ENCODE measurements around the gene DLK1.

Gene DLK1

GRCh38 chr14:100680439-100681051 lies 46.1 kb upstream of the DLK1 start:
- DNase-seq = peak in 1 of 3 donors; percentile 48
- peak overlapping the region in 1 of 2 experiments; percentile 61 for H3K27ac ChIP-seq (ENCODE audit: insufficient read depth in 1 of 2, low read depth in 1 of 2, low read length in 2 of 2, poor library complexity in 1 of 2, severe bottlenecking in 2 of 2)

GRCh38 chr14:100681111-100681510 lies 45.6 kb upstream of the DLK1 start:
- H3K27ac ChIP-seq (ENCODE audit: insufficient read depth in 1 of 2, low read depth in 1 of 2, low read length in 2 of 2, poor library complexity in 1 of 2, severe bottlenecking in 2 of 2) = no peak overlapping the region
- POLR2A ChIA-PET = no interaction called here
- CTCF ChIA-PET = interaction anchor here (1.1 kb wide), 1 partner anchor 12 kb away, joined by 3 read pairs; no protein-coding TSS in a partner anchor

More at GRCh38 chr14:100680439-100681051, 46.1 kb upstream of the DLK1 start:
- CTCF ChIA-PET = interaction anchor here (0.5 to 1.1 kb wide), 2 partner anchors 13 to 643 kb away, joined by 3 read pairs; no protein-coding TSS in a partner anchor
- Histone ChIP-seq H3K27me3 (replicated peaks in 2 of 5; ENCODE audit: control insufficient read depth in 4 of 5, insufficient read depth in 5 of 5, low read length in 4 of 5) (no peaks in the 10 kb centered on the region), H3K4me3 (ENCODE audit: control insufficient read depth in 1 of 7, extremely low read depth in 1 of 7, insufficient read depth in 4 of 7, low read depth in 2 of 7, low read length in 6 of 7) (peak overlapping the region in 2 of 7 experiments; percentile 25 to 38), H3K9me3 (ENCODE audit: control extremely low read depth in 1 of 5, control insufficient read depth in 4 of 5, insufficient read depth in 2 of 5, low read depth in 1 of 5, low read length in 4 of 5) (no peaks in the 10 kb centered on the region), H3K4me1 (ENCODE audit: control extremely low read depth in 1 of 4, control insufficient read depth in 4 of 4, insufficient read depth in 4 of 4, low read length in 3 of 4) (peaks cover 7 to 70% (median 56%) of the 10 kb centered on the region in 4 experiments), H3K36me3 (ENCODE audit: control insufficient read depth in 4 of 4, insufficient read depth in 4 of 4, low read length in 3 of 4) (no peaks in the 10 kb centered on the region)
- POLR2A ChIA-PET = no interaction called here
- 29% methylated on average over 23 of the region's 23 CpGs for WGBS (ENCODE audit: insufficient coverage)

DNA sequence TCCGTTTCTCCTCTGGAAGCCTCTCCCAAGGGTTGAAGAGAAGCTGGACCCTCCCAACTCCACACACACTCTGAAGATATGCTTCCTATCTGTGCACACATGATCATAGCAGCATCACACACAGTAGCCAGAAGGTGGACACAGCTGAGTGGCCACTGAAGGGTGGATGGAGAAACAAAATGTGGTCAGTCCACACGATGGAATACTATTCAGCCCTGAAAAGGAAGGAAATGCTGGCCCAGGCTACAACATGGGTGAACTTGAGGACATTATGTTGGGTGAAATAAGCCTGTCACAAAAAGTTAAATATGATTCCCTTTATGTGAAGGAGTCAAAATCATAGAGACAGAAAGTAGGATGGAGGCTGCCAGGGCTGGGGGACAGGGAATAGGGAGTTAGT lies 43.9 kb upstream of the DLK1 start:
- CTCF ChIA-PET = interaction anchor here (1.1 to 1.5 kb wide), 2 partner anchors 9 to 11 kb away, joined by 3 to 5 read pairs; no protein-coding TSS in a partner anchor
- POLR2A ChIA-PET = no interaction called here
- H3K4me1 ChIP-seq (ENCODE audit: control extremely low read depth in 1 of 4, control insufficient read depth in 4 of 4, insufficient read depth in 4 of 4, low read length in 3 of 4) = peaks cover 7 to 48% (median 37%) of the 10 kb centered on the region in 4 experiments
- no peaks in the 10 kb centered on the region for H3K27me3 ChIP-seq (replicated peaks in 2 of 5; ENCODE audit: control insufficient read depth in 4 of 5, insufficient read depth in 5 of 5, low read length in 4 of 5)
- H3K36me3 ChIP-seq (ENCODE audit: control insufficient read depth in 4 of 4, insufficient read depth in 4 of 4, low read length in 3 of 4) = no peaks in the 10 kb centered on the region
- no peak overlapping the region for H3K4me3 ChIP-seq (ENCODE audit: control insufficient read depth in 1 of 7, extremely low read depth in 1 of 7, insufficient read depth in 4 of 7, low read depth in 2 of 7, low read length in 6 of 7)
- H3K9me3 ChIP-seq (ENCODE audit: control extremely low read depth in 1 of 5, control insufficient read depth in 4 of 5, insufficient read depth in 2 of 5, low read depth in 1 of 5, low read length in 4 of 5) = no peaks in the 10 kb centered on the region
- DNase-seq = no peak
- WGBS (ENCODE audit: insufficient coverage) = 90% methylated on average over 1 of the region's 2 CpGs
- H3K27ac ChIP-seq (ENCODE audit: insufficient read depth in 1 of 2, low read depth in 1 of 2, low read length in 2 of 2, poor library complexity in 1 of 2, severe bottlenecking in 2 of 2) = no peak overlapping the region

More at GRCh38 chr14:100681111-100681510, 45.6 kb upstream of the DLK1 start:
- Histone ChIP-seq H3K4me3 (ENCODE audit: control insufficient read depth in 1 of 7, extremely low read depth in 1 of 7, insufficient read depth in 4 of 7, low read depth in 2 of 7, low read length in 6 of 7) (peak overlapping the region in 1 of 7 experiments; percentile 25), H3K4me1 (ENCODE audit: control extremely low read depth in 1 of 4, control insufficient read depth in 4 of 4, insufficient read depth in 4 of 4, low read length in 3 of 4) (peaks cover 7 to 64% (median 52%) of the 10 kb centered on the region in 4 experiments), H3K9me3 (ENCODE audit: control extremely low read depth in 1 of 5, control insufficient read depth in 4 of 5, insufficient read depth in 2 of 5, low read depth in 1 of 5, low read length in 4 of 5) (no peaks in the 10 kb centered on the region), H3K36me3 (ENCODE audit: control insufficient read depth in 4 of 4, insufficient read depth in 4 of 4, low read length in 3 of 4) (no peaks in the 10 kb centered on the region), H3K27me3 (replicated peaks in 2 of 5; ENCODE audit: control insufficient read depth in 4 of 5, insufficient read depth in 5 of 5, low read length in 4 of 5) (no peaks in the 10 kb centered on the region)
- no peak for DNase-seq
- 80% methylated on average over 12 of the region's 13 CpGs for WGBS (ENCODE audit: insufficient coverage)

DNA sequence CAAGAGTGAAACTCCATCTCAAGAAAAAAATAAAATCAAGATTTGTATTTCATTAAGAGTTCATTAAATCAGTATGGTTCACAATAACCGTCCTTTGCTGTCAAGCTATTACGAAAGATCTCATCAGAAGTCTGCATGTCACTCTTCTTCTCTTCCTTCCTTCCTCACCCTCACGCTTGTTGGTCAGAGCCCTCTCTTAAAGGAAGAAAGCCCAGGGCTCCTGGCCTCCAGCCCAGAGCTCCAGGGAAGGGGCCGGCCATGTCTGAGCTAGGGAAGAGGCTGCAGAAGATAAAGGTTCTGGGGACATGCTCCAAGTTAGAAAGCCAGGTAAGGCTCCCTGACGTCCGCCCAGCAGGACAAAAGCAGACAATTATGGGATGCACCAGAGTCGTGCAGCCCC lies 43.1 kb upstream of the DLK1 start:
- H3K27me3 ChIP-seq (replicated peaks in 2 of 5; ENCODE audit: control insufficient read depth in 4 of 5, insufficient read depth in 5 of 5, low read length in 4 of 5) = no peaks in the 10 kb centered on the region
- WGBS (ENCODE audit: insufficient coverage) = 45% methylated on average over 4 of the region's 7 CpGs
- peak overlapping the region in 1 of 2 experiments; percentile 15 for H3K27ac ChIP-seq (ENCODE audit: insufficient read depth in 1 of 2, low read depth in 1 of 2, low read length in 2 of 2, poor library complexity in 1 of 2, severe bottlenecking in 2 of 2)
- no peaks in the 10 kb centered on the region for H3K36me3 ChIP-seq (ENCODE audit: control insufficient read depth in 4 of 4, insufficient read depth in 4 of 4, low read length in 3 of 4)
- DNase-seq = no peak
- H3K4me1 ChIP-seq (ENCODE audit: control extremely low read depth in 1 of 4, control insufficient read depth in 4 of 4, insufficient read depth in 4 of 4, low read length in 3 of 4) = peaks cover 7 to 46% (median 29%) of the 10 kb centered on the region in 4 experiments
- no peaks in the 10 kb centered on the region for H3K9me3 ChIP-seq (ENCODE audit: control extremely low read depth in 1 of 5, control insufficient read depth in 4 of 5, insufficient read depth in 2 of 5, low read depth in 1 of 5, low read length in 4 of 5)
- H3K4me3 ChIP-seq (ENCODE audit: control insufficient read depth in 1 of 7, extremely low read depth in 1 of 7, insufficient read depth in 4 of 7, low read depth in 2 of 7, low read length in 6 of 7) = no peak overlapping the region
- CTCF ChIA-PET = interaction anchor here (2.1 kb wide), 1 partner anchor 10 kb away, joined by 6 read pairs; no protein-coding TSS in a partner anchor
- POLR2A ChIA-PET = interaction anchor here (0.5 kb wide), 1 partner anchor 65 kb away, joined by 3 read pairs; no protein-coding TSS in a partner anchor

DNA sequence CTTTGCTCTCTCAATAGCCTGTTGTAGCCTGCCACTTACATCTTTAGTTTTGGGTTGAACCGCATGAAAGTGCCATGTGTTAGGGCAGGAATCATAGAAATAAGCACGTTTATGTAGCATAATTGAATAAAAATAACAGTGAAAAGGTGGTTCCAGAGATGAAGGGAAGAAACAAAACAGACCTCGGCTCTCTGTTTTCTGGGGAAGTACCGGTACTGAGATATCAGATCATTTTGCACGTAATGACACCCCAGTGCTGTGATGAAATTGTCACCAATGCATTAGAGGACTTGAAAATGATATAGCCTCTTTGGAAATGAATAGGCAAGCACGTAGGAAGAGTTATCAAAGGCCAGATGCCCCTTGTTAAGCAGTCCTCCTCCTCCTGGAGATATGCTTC lies 42.5 kb upstream of the DLK1 start:
- WGBS (ENCODE audit: insufficient coverage) = 37% methylated on average over 6 of the region's 6 CpGs
- no peak for DNase-seq
- peaks cover 7 to 44% (median 27%) of the 10 kb centered on the region in 4 experiments for H3K4me1 ChIP-seq (ENCODE audit: control extremely low read depth in 1 of 4, control insufficient read depth in 4 of 4, insufficient read depth in 4 of 4, low read length in 3 of 4)
- peak overlapping the region in 1 of 2 experiments; percentile 15 for H3K27ac ChIP-seq (ENCODE audit: insufficient read depth in 1 of 2, low read depth in 1 of 2, low read length in 2 of 2, poor library complexity in 1 of 2, severe bottlenecking in 2 of 2)
- ChIA-PET CTCF (interaction anchor here (2.1 kb wide), 1 partner anchor 11 kb away, joined by 6 read pairs; no protein-coding TSS in a partner anchor), POLR2A (interaction anchor here (0.5 kb wide), 1 partner anchor 64 kb away, joined by 3 read pairs; no protein-coding TSS in a partner anchor)
- no peak overlapping the region for H3K4me3 ChIP-seq (ENCODE audit: control insufficient read depth in 1 of 7, extremely low read depth in 1 of 7, insufficient read depth in 4 of 7, low read depth in 2 of 7, low read length in 6 of 7)
- H3K9me3 ChIP-seq (ENCODE audit: control extremely low read depth in 1 of 5, control insufficient read depth in 4 of 5, insufficient read depth in 2 of 5, low read depth in 1 of 5, low read length in 4 of 5) = no peaks in the 10 kb centered on the region
- no peaks in the 10 kb centered on the region for H3K36me3 ChIP-seq (ENCODE audit: control insufficient read depth in 4 of 4, insufficient read depth in 4 of 4, low read length in 3 of 4)
- H3K27me3 ChIP-seq (replicated peaks in 2 of 5; ENCODE audit: control insufficient read depth in 4 of 5, insufficient read depth in 5 of 5, low read length in 4 of 5) = no peaks in the 10 kb centered on the region

- DNase-seq = no peak
- ChIA-PET POLR2A (no interaction called here), CTCF (interaction anchor here (0.7 to 2.1 kb wide), 3 partner anchors 12 to 143 kb away, joined by 3 to 6 read pairs (median 3); no protein-coding TSS in a partner anchor)
- Histone ChIP-seq H3K4me3 (ENCODE audit: control insufficient read depth in 1 of 7, extremely low read depth in 1 of 7, insufficient read depth in 4 of 7, low read depth in 2 of 7, low read length in 6 of 7) (no peak overlapping the region), H3K27me3 (replicated peaks in 2 of 5; ENCODE audit: control insufficient read depth in 4 of 5, insufficient read depth in 5 of 5, low read length in 4 of 5) (no peaks in the 10 kb centered on the region), H3K4me1 (ENCODE audit: control extremely low read depth in 1 of 4, control insufficient read depth in 4 of 4, insufficient read depth in 4 of 4, low read length in 3 of 4) (peaks cover 7 to 36% (median 25%) of the 10 kb centered on the region in 4 experiments), H3K27ac (ENCODE audit: insufficient read depth in 1 of 2, low read depth in 1 of 2, low read length in 2 of 2, poor library complexity in 1 of 2, severe bottlenecking in 2 of 2) (no peak overlapping the region), H3K36me3 (ENCODE audit: control insufficient read depth in 4 of 4, insufficient read depth in 4 of 4, low read length in 3 of 4) (no peaks in the 10 kb centered on the region), H3K9me3 (ENCODE audit: control extremely low read depth in 1 of 5, control insufficient read depth in 4 of 5, insufficient read depth in 2 of 5, low read depth in 1 of 5, low read length in 4 of 5) (no peaks in the 10 kb centered on the region)
- WGBS (ENCODE audit: insufficient coverage) = 100% methylated on average over 3 of the region's 6 CpGs
These were observed 41.7 kb upstream of the DLK1 start for GRCh38 chr14:100684961-100685360.

DNA sequence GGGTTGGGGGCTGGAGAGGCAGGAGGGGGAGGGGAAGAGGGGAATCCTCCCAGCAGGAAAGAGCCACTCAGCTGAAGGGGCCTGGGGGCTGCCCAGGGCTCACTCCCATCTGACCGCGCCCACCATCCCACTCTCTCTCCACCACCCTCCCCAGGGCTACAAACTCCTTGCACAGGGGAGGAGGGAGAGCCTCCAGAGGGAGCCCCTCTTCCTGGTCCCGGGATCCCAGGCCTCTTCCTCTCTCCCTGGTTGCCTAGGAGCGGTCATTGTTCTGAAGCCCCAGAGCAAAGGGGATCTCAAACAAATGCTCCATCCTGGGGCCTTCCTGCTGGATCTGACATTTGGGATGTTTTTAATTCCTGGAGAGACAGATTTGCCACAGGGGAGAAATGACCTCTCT lies 39.8 kb upstream of the DLK1 start:
- ChIA-PET POLR2A (no interaction called here), CTCF (interaction anchor here (1.4 kb wide), 1 partner anchor 10 kb away, joined by 3 read pairs; no protein-coding TSS in a partner anchor)
- Histone ChIP-seq H3K36me3 (ENCODE audit: control insufficient read depth in 4 of 4, insufficient read depth in 4 of 4, low read length in 3 of 4) (no peaks in the 10 kb centered on the region), H3K27ac (ENCODE audit: insufficient read depth in 1 of 2, low read depth in 1 of 2, low read length in 2 of 2, poor library complexity in 1 of 2, severe bottlenecking in 2 of 2) (no peak overlapping the region), H3K4me3 (ENCODE audit: control insufficient read depth in 1 of 7, extremely low read depth in 1 of 7, insufficient read depth in 4 of 7, low read depth in 2 of 7, low read length in 6 of 7) (no peak overlapping the region), H3K4me1 (ENCODE audit: control extremely low read depth in 1 of 4, control insufficient read depth in 4 of 4, insufficient read depth in 4 of 4, low read length in 3 of 4) (peaks cover 7 to 20% (median 9%) of the 10 kb centered on the region in 4 experiments), H3K9me3 (ENCODE audit: control extremely low read depth in 1 of 5, control insufficient read depth in 4 of 5, insufficient read depth in 2 of 5, low read depth in 1 of 5, low read length in 4 of 5) (no peaks in the 10 kb centered on the region), H3K27me3 (replicated peaks in 2 of 5; ENCODE audit: control insufficient read depth in 4 of 5, insufficient read depth in 5 of 5, low read length in 4 of 5) (no peaks in the 10 kb centered on the region)
- DNase-seq = no peak
- 82% methylated on average over 2 of the region's 4 CpGs for WGBS (ENCODE audit: insufficient coverage)
